ENCODE results near the gene CNIH1. TPM values are rescaled to one million over a fixed set of nuclear protein-coding genes. Genes with fewer than 3 reads are reported as not detected.

CNIH1 gene
- total and polyA plus RNA-seq, 2 of the 13 experiments (the other 11 are each of a cell fraction or from before 2014, with no cell fraction given): 166 to 421 TPM

- TF ChIP-seq HNF1A (IDR thresholded peaks at IDR 0.05; ENCODE audit: low read depth) (peak; percentile 46; the same call in 1 of the 2 replicates), HNF1A (CRISPR knock-in tag; IDR thresholded peaks at IDR 0.05; ENCODE audit: borderline replicate concordance) (no peak; the same call in 1 of the 2 replicates), RXRB (CRISPR knock-in tag; IDR thresholded peaks at IDR 0.05; ENCODE audit: borderline replicate concordance) (peak; percentile 80), HINFP (CRISPR knock-in tag; IDR thresholded peaks at IDR 0.05; ENCODE audit: low read depth) (no peak), ZNF34 (CRISPR knock-in tag; IDR thresholded peaks at IDR 0.05; ENCODE audit: borderline replicate concordance) (no peak), ZNF83 (CRISPR knock-in tag; IDR thresholded peaks at IDR 0.05; ENCODE audit: borderline replicate concordance) (no peak), HES4 (CRISPR knock-in tag; IDR thresholded peaks at IDR 0.05; ENCODE audit: borderline replicate concordance) (no peak), ZNF318 (CRISPR knock-in tag; IDR thresholded peaks at IDR 0.05) (no peak), HNF4A (CRISPR knock-in tag; IDR thresholded peaks at IDR 0.05) (peak; percentile 65; the same call in 1 of the 2 replicates), ZNF256 (CRISPR knock-in tag; conservative IDR thresholded peaks at IDR 0.05) (no peak), POGK (CRISPR knock-in tag; conservative IDR thresholded peaks at IDR 0.05) (no peak), NFYB (CRISPR knock-in tag; IDR thresholded peaks at IDR 0.05) (no peak), IRF2 (CRISPR knock-in tag; IDR thresholded peaks at IDR 0.05) (peak; percentile 35; the same call in 1 of the 2 replicates), FOXJ3 (CRISPR knock-in tag; IDR thresholded peaks at IDR 0.05; ENCODE audit: borderline replicate concordance) (peak; percentile 91; the same call in 1 of the 2 replicates)
These were observed 16.7 kb downstream of the CNIH1 start (continued) for GRCh38 chr14:54424479-54424901.

Measured in HepG2 (cell line).